ENCODE data around the gene CCDC97. TPM values are rescaled to one million over a fixed set of nuclear protein-coding genes. Genes with fewer than 3 reads are reported as not detected.
"Not testable (repeated sequence)": the region's sequence is repeated elsewhere in the genome, so short reads cannot be mapped to it uniquely, and the experiment has no call there.

CCDC97 gene
- total and polyA plus RNA-seq, 2 experiments from 2014 or later: 15.1 to 24.4 TPM

GRCh38 chr19:41276231-41276630 lies 33.7 kb upstream of the CCDC97 start:
- H2AFZ ChIP-seq: no peak overlapping the region
- no peak overlapping the region for H3K4me2 ChIP-seq
- peaks cover 17% of the 10 kb centered on the region for H3K36me3 ChIP-seq (replicated peaks; ENCODE audit: insufficient read depth, low read depth)
- H3K9me3 ChIP-seq (ENCODE audit: low read depth): no peaks in the 10 kb centered on the region
- DNase-seq (ENCODE audit: low spot score): peak; percentile 20
- TF ChIP-seq EZH2phosphoT487 (IDR thresholded peaks at IDR 0.05; ENCODE audit: low read depth, severe bottlenecking, unreplicated experiment) (no peak), EZH2 (IDR thresholded peaks at IDR 0.05; ENCODE audit: borderline replicate concordance) (no peak)
- TF ChIP-seq, protein P1, sequence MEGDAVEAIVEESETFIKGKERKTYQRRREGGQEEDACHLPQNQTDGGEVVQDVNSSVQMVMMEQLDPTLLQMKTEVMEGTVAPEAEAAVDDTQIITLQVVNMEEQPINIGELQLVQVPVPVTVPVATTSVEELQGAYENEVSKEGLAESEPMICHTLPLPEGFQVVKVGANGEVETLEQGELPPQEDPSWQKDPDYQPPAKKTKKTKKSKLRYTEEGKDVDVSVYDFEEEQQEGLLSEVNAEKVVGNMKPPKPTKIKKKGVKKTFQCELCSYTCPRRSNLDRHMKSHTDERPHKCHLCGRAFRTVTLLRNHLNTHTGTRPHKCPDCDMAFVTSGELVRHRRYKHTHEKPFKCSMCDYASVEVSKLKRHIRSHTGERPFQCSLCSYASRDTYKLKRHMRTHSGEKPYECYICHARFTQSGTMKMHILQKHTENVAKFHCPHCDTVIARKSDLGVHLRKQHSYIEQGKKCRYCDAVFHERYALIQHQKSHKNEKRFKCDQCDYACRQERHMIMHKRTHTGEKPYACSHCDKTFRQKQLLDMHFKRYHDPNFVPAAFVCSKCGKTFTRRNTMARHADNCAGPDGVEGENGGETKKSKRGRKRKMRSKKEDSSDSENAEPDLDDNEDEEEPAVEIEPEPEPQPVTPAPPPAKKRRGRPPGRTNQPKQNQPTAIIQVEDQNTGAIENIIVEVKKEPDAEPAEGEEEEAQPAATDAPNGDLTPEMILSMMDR (IDR thresholded peaks at IDR 0.05; ENCODE audit: poor library complexity): no peak
- 81% methylated on average over 3 of the region's 3 CpGs for WGBS (ENCODE audit: low lambda C conversion rate, missing lambda C conversion rate)
- peaks cover 27% of the 10 kb centered on the region for H3K79me2 ChIP-seq
- no peak overlapping the region for H3K4me3 ChIP-seq
- no peak overlapping the region for H3K27ac ChIP-seq
- no peaks in the 10 kb centered on the region for H3K4me1 ChIP-seq (ENCODE audit: insufficient read depth)
- H3K9me2 ChIP-seq (replicated peaks; ENCODE audit: insufficient read depth): no peaks in the 10 kb centered on the region
- H3K27me3 ChIP-seq: no peaks in the 10 kb centered on the region
- H4K20me1 ChIP-seq (ENCODE audit: insufficient read depth, poor library complexity, severe bottlenecking): peaks cover 4% of the 10 kb centered on the region

- H3K27ac ChIP-seq: no peak overlapping the region
- WGBS (ENCODE audit: low lambda C conversion rate, missing lambda C conversion rate): 98% methylated on average over 2 of the region's 2 CpGs
- no peaks in the 10 kb centered on the region for H3K9me2 ChIP-seq (replicated peaks; ENCODE audit: insufficient read depth)
- H3K9me3 ChIP-seq (ENCODE audit: low read depth): no peaks in the 10 kb centered on the region
- H3K36me3 ChIP-seq (replicated peaks; ENCODE audit: insufficient read depth, low read depth): peaks cover 14% of the 10 kb centered on the region
- no peaks in the 10 kb centered on the region for H3K4me1 ChIP-seq (ENCODE audit: insufficient read depth)
- no peak overlapping the region for H2AFZ ChIP-seq
- H3K79me2 ChIP-seq: peaks cover 24% of the 10 kb centered on the region
- H3K4me3 ChIP-seq: no peak overlapping the region
- H4K20me1 ChIP-seq (ENCODE audit: insufficient read depth, poor library complexity, severe bottlenecking): no peaks in the 10 kb centered on the region
- no peaks in the 10 kb centered on the region for H3K27me3 ChIP-seq
- H3K4me2 ChIP-seq: no peak overlapping the region
- no peak for DNase-seq (ENCODE audit: low spot score)
- TF ChIP-seq, protein P1 (IDR thresholded peaks at IDR 0.05; ENCODE audit: poor library complexity): no peak
- TF ChIP-seq EZH2 (IDR thresholded peaks at IDR 0.05; ENCODE audit: borderline replicate concordance): no peak
- TF ChIP-seq EZH2phosphoT487 (IDR thresholded peaks at IDR 0.05; ENCODE audit: low read depth, severe bottlenecking, unreplicated experiment): no peak
Observed at GRCh38 chr19:41278478-41278877, 31.5 kb upstream of the CCDC97 start.

DNA sequence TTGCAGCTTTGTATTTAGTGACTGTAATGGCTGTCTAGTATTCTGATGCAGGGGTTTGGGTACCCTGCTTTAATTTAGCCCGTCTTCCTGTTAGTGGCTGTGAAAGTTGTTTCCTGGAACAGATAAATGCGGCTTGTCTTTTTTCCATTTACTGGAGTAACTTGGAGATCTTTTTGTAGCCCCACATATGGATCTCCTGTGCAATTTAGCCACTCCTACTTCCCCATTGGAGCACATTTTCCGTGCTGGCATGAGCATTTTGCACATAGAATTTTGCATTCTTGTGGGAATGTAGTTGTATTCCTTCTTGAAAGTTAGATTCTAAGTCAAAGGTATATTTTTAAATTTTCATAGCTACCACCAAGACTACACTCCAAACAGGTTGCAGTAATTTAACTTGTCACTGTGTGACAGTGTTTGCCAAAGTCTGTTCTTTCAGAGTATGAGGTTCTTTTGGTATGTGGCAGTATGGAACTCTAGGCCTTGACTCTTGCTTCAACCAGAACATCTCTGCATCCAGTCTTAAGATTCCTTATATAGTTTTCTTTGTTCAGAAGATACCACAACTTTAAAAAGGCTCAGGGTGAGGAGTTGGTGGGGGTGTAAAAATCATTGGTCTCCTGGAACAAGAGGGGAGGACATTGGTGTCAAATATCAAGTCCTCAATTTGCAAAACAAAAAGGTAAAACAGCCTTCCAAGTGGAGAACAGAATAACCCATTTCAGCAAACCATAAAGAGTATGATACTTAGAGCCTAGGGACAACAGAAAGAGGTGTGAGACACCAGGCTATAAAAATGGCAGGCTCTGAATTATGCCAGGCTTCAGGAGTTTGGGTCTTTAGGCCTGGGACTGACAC lies 21.1 kb upstream of the CCDC97 start:
- TF ChIP-seq, protein P1 (IDR thresholded peaks at IDR 0.05; ENCODE audit: poor library complexity): no peak
- no peak for TF ChIP-seq EZH2 (IDR thresholded peaks at IDR 0.05; ENCODE audit: borderline replicate concordance)
- no peak for TF ChIP-seq EZH2phosphoT487 (IDR thresholded peaks at IDR 0.05; ENCODE audit: low read depth, severe bottlenecking, unreplicated experiment)
- no peak for DNase-seq (ENCODE audit: low spot score)
- no peak overlapping the region for H3K4me2 ChIP-seq
- peaks cover 38% of the 10 kb centered on the region for H3K79me2 ChIP-seq
- H4K20me1 ChIP-seq (ENCODE audit: insufficient read depth, poor library complexity, severe bottlenecking): peaks cover 4% of the 10 kb centered on the region
- no peak overlapping the region for H3K4me3 ChIP-seq
- H3K9me3 ChIP-seq (ENCODE audit: low read depth): no peaks in the 10 kb centered on the region
- H3K27ac ChIP-seq: no peak overlapping the region
- no peaks in the 10 kb centered on the region for H3K27me3 ChIP-seq
- no peaks in the 10 kb centered on the region for H3K4me1 ChIP-seq (ENCODE audit: insufficient read depth)
- H3K36me3 ChIP-seq (replicated peaks; ENCODE audit: insufficient read depth, low read depth): peaks cover 10% of the 10 kb centered on the region
- no peaks in the 10 kb centered on the region for H3K9me2 ChIP-seq (replicated peaks; ENCODE audit: insufficient read depth)
- WGBS (ENCODE audit: low lambda C conversion rate, missing lambda C conversion rate): 94% methylated on average over 3 of the region's 3 CpGs
- no peak overlapping the region for H2AFZ ChIP-seq

DNA sequence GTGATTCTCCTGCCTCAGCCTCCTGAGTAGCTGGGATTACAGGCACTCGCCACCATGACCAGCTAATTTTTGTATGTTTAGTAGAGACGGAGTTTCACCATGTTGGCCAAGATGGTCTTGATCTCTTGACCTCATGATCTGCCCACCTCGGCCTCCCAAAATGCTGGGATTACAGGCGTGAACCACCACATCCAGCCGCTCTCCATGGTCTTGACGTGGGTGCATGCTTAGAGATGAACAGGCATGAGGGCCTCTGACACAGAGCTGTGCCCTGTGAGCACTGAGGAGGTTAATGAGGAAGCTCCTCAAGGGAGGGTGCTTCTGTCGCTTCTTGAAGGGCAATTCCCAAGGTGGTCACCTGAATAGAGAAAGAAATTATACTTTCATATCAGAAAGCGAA lies 20.2 kb upstream of the CCDC97 start:
- not testable (repeated sequence) for H3K9me3 ChIP-seq (ENCODE audit: low read depth); H3K9me2 ChIP-seq (replicated peaks; ENCODE audit: insufficient read depth); H4K20me1 ChIP-seq (ENCODE audit: insufficient read depth, poor library complexity, severe bottlenecking); DNase-seq (ENCODE audit: low spot score); H3K4me2 ChIP-seq; H3K27me3 ChIP-seq; H3K27ac ChIP-seq; H2AFZ ChIP-seq; H3K4me1 ChIP-seq (ENCODE audit: insufficient read depth); H3K4me3 ChIP-seq
- H3K79me2 ChIP-seq: peaks cover 38% of the 10 kb centered on the region
- WGBS (ENCODE audit: low lambda C conversion rate, missing lambda C conversion rate): 95% methylated on average over 8 of the region's 8 CpGs
- peaks cover 10% of the 10 kb centered on the region for H3K36me3 ChIP-seq (replicated peaks; ENCODE audit: insufficient read depth, low read depth)

All from hepatocyte (in vitro differentiated cells).